SKM-1 treated with dmso at 0.1 percent for 144 hours (cell line): ENCODE results near the gene TARS3.
"Not testable (repeated sequence)": the region's sequence is repeated elsewhere in the genome, so short reads cannot be mapped to it uniquely, and the experiment has no call there.

Experiments
- DNase-seq: peaks from one replicate; lab custom pipeline; 2025; ENCODE audit not compliant: unreplicated experiment; lab: John Stamatoyannopoulos, UW

The TARS3 gene

DNA sequence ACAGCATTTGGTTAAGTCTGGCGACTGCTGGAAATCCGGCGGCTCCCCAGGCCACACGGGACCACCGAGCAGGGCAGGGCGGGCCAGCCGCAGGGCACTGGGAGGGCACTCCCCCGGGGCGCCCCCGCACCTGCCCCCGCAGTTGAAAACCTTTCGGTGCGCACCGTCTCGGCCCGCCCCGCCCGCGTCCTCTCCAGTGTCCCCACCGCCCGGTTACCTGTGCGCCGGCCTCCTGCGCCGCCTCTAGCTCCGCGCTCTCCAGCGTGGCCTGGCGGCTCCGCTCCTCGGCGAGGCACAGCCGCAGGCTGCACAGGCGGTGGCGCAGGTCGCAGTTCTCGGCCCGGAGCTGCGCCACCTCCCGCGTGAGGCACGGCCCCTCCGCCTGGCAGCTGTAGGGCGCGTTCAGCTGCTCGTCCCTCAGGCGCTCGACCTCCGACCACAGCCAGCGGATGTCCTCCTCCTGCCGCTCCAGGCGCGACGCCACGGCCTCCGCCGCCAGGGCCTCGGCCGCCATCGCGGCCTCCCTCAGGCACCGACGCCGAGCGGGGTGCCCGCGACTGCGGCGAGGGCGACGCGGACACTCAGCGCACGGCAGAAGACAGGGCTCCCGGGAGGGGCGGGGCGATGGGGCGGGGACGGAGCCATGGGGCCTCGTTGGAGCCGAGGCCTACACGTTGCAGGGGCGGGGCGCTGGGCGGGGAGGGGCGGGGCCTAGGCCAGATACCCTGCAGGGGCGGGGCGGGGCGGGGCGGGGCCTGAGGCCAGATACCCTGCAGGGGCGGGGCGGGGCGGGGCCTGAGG, at the start of gene TARS3:
Gene TARS3 (minus strand): TSS at position 600 of the 801 bp plus-strand sequence. CDS start 86 bp downstream, at position 514.
- DNase-seq, result peak; percentile 83

DNA sequence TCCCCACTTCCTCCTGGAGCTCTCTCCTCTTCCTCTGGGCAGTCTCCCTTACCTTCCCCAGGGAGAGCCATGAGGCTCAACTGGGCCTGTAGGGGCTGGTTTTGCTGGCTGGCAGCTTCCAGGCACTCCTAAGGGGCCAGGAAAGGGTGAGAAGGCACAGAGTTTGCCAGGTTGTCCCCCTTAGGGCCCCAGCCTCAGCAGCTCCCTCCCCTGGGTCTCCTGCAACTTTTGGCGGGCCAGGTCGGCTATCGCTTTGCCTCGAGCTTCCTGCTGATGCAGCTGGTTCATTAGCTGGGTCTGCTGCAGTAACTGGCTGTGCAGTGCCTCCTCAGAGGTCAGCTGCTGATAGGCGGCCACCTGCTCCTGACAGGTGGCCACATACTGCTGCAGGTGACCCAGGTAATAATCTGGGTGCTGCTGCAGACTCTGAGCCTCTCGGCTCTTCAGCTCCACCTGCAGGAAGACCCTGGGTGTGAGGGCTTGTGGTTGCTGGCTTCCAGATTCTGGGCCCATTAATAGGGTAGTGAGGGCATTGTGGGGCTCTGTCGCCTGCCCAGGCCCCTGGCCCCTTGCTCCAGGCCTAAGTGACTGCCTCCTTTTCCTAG, 49.3 kb upstream of the TARS3 start:
- DNase-seq, result no peak

DNA sequence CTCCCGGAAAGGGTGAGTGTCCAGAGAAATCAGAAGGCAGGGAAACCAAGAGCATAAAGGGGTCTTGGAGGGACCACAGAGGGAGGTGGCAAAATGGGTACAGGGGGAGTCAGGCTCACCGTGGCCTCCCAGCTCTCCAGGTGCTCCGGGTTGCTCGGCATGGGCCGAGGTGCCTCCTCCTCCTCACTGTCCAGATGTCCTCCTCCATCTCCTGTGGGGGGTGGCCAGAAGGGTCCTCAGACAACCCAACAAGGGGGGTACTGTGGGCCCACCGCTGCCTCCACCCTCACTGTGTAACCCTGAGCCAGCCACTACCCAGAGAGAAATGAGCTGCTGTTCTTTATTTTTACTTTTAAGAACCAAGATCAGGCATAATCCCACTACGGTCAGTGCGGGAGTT, 48.6 kb upstream of the TARS3 start:
- DNase-seq, result no peak

DNA sequence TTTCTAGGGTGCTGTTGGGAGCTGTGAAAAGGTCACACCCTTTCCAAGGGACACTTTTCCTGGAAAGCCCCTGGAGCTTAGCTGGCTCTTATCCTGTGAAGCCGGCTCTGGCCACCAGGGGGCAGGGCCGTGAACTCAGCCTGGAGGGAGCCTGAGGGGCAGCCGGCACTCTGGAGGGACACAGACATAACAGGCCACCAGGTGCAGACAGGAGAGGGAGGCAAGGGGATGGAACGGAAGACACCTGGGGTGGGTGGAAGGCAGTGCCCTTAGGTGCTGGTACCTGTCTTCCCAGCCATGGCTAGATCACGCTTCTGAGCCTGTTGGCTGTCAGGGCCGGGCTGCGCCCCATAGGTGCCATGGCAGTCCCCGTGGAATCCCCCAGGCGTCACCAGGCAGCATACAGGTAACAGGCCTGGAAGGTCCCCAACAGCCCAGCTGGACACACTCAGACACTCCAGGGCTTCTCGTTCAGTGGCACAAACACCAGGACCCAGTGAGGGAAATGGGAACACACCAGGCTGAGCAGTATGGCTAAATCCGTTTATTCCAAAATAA, 42.9 kb upstream of the TARS3 start:
- not testable (repeated sequence) for DNase-seq

DNA sequence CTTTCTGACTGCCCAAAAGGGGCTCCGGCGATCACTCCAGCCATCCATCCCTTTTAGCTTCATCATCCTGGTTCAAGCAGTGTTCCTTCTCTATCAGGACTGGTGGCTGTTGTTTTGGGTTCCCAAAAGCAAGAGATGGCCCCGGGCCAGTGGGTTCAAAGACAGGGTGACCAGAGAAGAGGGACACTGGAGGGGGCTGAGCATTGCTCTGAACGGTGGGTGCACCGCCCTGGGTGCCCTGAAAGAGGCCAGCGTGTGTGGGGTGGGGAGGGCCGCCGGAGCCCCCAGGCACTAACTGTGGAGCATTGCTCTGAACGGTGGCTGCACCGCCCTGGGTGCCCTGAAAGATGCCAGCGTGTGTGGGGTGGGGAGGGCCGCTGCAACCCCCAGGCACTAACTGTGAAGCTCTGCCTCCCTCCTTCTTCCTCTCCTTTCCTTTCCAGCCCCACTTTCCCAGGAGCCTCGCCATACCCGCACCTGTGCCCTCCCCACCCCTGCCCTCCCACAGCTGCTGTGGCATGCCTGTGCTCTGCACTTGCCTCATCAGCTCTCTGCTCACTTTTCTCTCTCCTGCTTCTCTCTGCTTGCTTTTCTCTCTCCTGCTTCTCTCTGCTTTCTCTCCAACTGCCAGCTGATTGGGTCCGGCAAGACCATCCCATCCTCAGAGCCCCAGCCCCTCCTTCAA, 41.6 kb upstream of the TARS3 start:
- no peak for DNase-seq

DNA sequence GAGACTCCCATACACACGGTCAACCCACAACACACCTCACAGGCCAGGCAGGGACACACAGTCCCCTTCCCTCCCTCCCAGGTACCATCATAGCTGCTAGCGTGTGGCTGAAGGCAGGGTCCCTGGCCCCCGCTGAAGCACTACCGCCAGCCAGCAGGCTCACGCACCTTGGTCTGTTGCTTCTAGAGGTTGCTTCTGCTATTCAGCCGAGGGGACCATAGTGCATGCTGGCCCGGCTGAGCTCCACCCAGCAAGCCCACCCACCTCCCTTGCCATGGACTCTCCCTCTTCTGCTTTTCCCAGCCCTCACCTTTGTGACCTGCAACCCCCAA, 41.0 kb upstream of the TARS3 start:
- not testable (repeated sequence) for DNase-seq

DNA sequence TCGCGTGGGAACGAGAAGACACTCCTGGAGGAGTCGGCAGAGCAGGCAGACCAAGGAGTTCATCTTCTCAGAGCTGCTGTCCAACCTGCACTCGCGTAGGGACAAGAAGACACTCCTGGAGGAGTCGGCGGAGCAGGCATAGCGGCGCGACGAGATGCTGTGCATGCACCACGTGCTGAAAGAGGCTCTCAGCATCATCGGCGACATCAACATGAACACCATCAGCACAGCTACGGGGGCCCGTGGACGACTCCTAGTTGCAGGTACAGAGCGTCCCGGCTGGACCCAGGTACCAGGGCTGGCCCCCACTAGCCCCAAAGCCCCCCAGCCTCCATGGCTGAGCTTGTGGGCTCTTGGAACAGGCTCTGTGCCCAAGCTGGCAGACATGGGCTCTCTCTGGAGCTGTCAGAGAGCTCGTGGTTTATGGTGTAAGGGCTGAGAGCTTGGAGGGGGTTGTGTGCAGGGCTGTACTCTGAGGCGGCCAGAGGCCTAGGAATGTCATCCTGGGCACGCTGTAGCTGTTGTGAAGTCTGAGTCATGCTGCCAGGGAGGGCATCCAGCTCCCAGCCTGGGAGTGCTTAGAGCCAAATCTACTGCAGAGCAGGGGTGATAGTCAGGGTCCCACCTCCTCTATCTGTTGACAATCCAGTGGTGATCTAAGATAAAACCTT, 40.5 kb upstream of the TARS3 start:
- not testable (repeated sequence) for DNase-seq

DNA sequence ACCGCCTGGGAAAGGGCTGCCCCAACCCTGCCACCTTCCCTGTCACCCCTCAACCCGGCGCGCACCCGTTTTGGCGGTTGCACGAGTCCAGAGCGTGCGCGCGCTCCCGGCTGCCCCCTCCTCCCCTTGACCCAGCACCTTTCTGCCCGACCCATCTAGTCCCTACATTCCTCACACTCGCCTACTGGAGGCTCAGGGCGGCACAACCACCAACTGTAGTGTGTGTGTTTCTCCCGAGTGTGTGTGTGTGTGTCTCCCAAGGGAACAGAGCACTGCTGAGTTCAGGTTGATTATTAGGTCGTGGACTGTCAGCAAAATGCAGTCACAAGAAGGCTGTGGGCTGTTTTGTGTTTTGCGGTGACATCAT, 22.4 kb upstream of the TARS3 start:
- DNase-seq, result not testable (repeated sequence)

DNA sequence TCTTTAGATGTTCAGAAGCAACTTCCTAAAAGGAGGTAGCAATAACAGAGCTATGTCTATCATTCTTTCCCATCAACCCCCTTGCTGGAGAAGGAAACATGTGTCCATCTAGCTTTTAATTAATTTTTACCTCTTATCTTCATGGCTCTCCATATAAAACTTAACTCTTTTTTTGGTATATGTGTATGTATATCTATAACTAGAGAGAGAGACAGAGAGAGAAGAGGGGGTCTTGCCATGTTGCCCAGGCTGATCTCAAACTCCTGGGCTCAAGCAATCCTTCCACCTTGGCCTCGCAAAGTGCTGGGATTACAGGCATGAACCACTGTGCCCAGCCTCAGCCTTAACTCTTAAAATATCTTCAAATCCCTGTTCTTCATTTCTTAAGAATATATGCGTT, 10.6 kb upstream of the TARS3 start:
- not testable (repeated sequence) for DNase-seq

DNA sequence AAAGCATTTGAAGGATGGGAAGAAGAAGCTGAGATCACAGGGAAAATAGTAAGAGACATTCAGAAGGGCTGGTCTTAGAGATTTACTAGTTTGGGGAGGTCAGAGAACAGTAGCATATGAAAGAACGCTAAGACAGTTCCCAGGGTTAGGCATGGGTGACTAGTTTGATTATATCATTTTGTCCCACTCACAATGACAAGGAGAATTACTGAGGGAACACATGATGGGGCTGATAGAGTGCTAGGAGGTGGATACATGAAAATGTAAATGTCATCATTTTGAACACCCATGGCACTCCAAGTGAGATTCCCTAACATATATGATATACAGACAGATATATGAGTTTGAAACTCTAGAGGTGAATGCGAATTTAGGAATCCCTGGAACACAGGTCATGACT, 9.3 kb upstream of the TARS3 start:
- DNase-seq, result no peak

DNA sequence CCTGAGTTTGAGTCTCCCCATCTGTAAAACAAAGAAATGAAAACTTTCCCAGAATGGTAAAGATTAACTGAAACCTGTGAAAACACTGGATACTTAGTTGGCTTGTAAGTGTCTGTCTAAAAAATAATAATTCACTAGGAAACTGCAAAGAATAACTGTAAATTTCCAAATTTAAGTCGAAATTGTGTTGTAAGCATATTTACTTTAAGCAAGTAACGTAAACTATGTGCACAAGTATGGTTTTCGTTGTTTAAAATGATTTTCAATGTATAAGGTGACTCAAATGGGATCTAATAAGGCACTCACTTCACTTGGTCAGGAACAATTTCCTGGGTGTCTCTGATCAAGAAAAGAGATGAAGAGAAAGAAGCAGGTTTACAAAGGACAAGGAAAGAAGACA, 8.5 kb upstream of the TARS3 start:
- no peak for DNase-seq

DNA sequence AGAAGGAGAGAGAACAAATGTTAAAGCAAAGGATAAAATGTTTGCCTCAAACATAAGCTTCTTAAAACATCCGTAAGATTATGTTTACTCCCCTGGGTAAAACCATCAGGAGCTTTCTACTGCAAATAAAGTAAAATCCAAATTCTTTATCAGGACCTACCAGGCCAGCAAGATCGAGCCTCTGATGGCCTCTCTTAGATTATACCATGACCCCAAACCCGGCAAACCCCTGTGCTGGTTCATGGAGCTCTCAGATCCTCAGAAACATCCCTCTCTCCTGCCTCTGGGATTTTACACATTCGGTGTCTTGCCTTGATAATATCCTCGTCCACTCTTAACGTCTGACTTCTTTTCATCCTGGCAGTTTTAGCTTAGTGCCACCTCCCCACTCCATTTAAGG, 7.5 kb upstream of the TARS3 start:
- DNase-seq, result no peak

DNA sequence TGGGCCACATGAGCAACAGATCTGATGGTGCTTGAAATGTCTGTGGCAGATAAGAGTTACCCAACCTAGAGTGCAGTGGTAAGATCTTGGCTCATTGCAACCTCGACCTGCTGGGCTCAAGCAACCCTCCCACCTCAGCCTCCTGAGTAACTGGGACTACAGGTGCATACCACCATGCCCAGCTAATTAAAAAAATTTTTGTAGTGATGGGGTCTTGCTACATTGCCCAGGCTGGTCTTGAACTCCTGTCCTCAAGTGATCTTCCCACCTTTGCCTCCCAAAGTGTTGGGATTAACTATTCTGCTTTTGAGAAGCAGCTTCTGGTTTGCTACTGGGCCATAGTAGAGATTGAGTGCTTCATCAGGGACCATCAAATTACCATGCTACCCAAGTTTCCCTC, 2.9 kb upstream of the TARS3 start:
- DNase-seq, result no peak

DNA sequence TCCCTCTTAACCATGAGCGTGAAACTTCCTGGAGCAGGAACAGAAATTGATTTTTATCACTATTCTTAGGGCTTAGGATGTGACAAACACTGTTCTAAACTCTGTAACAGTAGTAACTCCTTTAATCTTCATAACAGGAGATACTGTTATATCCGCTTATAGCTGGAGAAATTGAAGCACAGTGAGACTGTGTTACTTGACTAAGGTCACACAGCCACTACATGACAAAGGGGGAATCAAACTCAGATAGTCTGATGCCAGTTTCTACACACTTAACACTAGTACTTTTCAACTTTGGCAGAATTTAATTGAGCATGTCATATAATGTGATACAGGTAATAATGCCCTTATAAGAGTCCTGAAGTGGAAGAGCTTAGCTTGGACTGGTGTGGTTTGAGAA, 800 bp upstream of the TARS3 start:
- no peak for DNase-seq

DNA sequence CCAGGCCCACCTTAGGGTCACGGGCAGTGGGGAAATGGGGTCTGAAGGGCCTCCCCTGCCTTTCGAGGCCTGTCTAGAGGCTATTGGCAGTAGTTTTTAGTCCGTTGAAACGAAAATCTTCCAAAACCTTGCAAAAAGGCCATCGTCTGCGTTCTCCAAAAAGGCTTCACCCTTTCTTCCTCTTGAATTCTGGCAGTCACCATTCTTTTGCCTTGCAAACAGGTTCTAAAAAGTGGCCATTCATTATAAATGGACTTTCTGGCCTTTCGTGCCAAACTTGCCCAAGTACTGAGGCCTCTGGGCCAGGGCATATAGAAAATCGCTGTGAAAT, 367 bp upstream of the TARS3 start:
- peak; percentile 32 for DNase-seq

DNA sequence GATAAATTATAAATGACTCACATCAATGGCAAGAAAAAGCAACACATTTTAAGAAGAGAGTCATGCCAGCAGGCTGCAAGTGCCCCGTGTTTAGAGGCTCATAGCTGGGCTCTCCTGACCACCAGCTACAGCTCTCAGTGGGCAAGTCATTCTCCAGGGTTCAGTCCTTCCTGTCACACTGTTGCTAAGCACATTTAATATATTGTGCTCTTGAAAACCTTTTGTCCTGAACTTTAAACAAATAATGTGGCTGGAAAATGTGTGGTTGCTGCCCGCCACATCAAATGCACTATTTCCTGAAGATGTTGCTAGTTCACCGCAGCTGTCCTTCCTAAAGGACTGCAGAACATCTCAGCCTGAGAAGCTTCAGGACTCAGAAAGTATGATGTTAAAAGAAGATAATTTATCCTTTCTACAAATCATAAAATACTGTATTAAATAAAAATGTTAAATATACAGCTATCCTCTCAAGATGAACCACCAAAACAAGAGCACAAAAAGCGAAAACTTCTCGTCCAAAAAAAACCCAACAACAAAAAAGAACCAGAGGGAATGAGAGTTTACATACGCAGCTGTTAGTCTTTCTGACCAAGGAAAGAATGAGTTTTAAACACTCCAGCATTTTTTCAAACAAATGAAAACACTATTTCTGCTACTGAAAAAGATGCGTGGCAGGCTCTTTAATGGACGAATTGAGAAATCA, 951 bp downstream of the TARS3 start:
- DNase-seq, result no peak

DNA sequence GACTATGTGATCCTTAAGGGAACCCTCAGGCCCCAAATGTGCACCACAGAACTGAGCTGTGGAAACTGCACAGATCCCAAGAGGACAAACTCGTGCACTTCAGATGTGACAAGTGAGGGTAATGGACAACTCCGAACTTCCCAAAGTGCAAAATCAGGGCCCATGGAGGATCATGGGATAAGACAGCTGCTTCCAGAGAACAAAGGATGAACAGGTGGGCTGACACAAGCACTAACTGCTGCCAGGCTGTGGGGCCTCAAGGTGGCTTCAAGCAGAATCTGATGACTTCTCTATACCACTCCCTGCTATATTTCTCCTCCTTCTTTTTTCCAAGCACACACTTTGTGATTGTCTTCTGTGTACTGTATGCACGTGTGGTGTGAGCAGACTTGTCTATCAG, 5.4 kb downstream of the TARS3 start:
- no peak for DNase-seq

DNA sequence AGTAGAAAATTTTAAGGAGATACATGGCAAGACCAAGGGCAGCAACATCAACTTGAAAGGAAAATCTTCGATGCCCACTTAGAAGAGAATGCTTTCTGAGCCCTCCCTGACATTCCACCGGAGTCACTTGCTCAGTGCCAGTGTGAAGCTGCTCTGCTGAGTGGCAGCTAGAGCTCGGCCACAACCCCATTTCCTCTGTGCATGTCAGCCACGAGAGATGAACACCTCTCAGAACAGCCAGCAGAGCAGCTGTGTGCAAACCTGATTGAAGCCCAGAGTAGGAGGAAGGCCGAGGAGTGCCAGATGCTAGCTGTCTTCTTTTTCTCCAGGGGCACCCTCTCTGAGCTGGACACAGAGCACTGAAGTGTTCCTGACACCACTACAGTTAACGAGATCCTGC, 12.2 kb downstream of the TARS3 start:
- no peak for DNase-seq

DNA sequence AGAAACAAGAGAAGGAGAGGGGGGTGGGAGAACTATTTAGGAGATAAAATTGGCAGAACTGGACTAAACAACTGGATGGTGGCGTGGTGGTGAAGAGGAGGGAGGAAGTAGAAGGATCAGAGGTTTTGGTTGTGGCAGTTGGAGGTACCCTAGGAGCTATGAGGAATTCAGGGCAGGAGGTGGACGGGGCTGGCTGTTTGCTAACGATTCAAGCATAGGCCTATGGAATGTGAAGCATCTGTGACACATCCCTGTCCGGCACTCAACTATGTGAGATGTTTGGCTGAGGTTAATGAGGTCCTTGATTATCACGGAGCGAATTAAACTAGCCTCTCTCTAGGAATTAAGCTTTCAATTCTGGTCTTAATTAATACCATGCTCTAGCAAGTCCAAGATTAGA, 13.5 kb downstream of the TARS3 start:
- DNase-seq, result no peak

DNA sequence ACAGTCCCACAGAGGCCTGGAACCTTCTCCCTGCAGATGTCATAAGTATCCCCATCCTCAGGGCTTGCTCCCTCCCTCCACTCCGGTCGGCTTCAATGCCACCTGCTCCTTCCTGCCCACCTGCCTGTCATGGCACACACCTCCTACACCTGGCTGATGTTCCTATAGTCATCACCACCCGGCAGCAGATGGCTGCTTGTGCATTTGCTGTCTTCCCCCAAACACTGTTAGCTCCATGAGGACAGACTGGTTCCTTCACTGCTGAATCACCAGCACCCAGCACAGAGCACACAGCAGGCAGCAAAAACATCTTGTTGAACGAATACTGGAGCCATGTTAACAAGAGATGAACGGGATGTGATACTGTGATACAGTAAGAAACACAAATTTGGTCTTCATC, 14.8 kb downstream of the TARS3 start:
- DNase-seq, result no peak

DNA sequence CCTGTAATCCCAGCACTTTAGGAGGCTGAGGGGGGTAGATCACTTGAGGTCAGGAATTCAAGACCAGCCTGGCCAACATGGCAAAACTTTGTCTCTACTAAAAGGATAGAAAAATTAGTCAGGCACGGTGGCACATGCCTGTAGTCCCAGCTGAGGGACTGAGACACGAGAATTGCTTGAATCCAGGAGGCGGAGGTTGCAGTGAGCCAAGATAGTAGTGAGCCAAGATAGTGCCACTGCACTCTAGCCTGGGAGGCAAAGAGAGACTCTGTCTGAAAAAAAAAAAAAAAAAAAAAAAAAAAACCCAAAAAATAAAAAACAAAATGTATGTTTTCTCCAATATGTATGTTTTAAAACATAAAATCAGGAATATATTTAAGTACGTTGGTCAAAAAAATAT, 16.3 kb downstream of the TARS3 start:
- no peak for DNase-seq
